ENCODE results near the gene PPTC7. TPM values are rescaled to one million over a fixed set of nuclear protein-coding genes. Genes with fewer than 3 reads are reported as not detected.

The PPTC7 gene
- total RNA-seq, 1 donor from 2014 or later, result 13.7 TPM

- peak overlapping the region; percentile 99 for H3K4me3 Mint-ChIP-seq (ENCODE audit: unreplicated experiment)
- DNase-seq (ENCODE audit: low spot score), result peak; percentile 37
- peak overlapping the region; percentile 92 for H3K27ac Mint-ChIP-seq (ENCODE audit: unreplicated experiment)
- H3K27me3 Mint-ChIP-seq (ENCODE audit: unreplicated experiment), result no peaks in the 10 kb centered on the region
- H3K4me1 Mint-ChIP-seq (ENCODE audit: unreplicated experiment), result peaks cover 16% of the 10 kb centered on the region
- peaks cover 4% of the 10 kb centered on the region for H3K36me3 Mint-ChIP-seq (ENCODE audit: low read depth, unreplicated experiment)
- no peak for TF ChIP-seq CTCF (IDR thresholded peaks at IDR 0.05; ENCODE audit: unreplicated experiment)
- no peaks in the 10 kb centered on the region for H3K9me3 Mint-ChIP-seq (ENCODE audit: unreplicated experiment)
Observed at GRCh38 chr12:110501399-110501751, 81.7 kb downstream of the PPTC7 start.

- Mint-ChIP-seq H3K4me3 (ENCODE audit: unreplicated experiment) (no peak overlapping the region), H3K36me3 (ENCODE audit: low read depth, unreplicated experiment) (peaks cover 8% of the 10 kb centered on the region), H3K27ac (ENCODE audit: unreplicated experiment) (no peak overlapping the region), H3K4me1 (ENCODE audit: unreplicated experiment) (peaks cover 16% of the 10 kb centered on the region), H3K27me3 (ENCODE audit: unreplicated experiment) (no peaks in the 10 kb centered on the region), H3K9me3 (ENCODE audit: unreplicated experiment) (no peaks in the 10 kb centered on the region)
- TF ChIP-seq CTCF (IDR thresholded peaks at IDR 0.05; ENCODE audit: unreplicated experiment), result no peak
- no peak for DNase-seq (ENCODE audit: low spot score)
Observed at GRCh38 chr12:110498984-110499706, 84.0 kb downstream of the PPTC7 start.

Other genes with a start within 250 kb of the PPTC7 start
- gene ANAPC7, start 179.6 kb downstream of the PPTC7 start, total RNA-seq (ENCODE audit: unreplicated experiment), result 64.8 TPM
- 230 TPM for gene ARPC3, start 133.0 kb downstream of the PPTC7 start, total RNA-seq (ENCODE audit: unreplicated experiment)
- gene GPN3, start 115.1 kb downstream of the PPTC7 start, total RNA-seq (ENCODE audit: unreplicated experiment), result 20.4 TPM
- 3.1 TPM for gene FAM216A, start 114.5 kb downstream of the PPTC7 start, total RNA-seq (ENCODE audit: unreplicated experiment)
- 116 TPM for gene VPS29, start 81.2 kb downstream of the PPTC7 start, total RNA-seq (ENCODE audit: unreplicated experiment)
- 0.54 TPM for gene RAD9B, start 81.0 kb downstream of the PPTC7 start, total RNA-seq (ENCODE audit: unreplicated experiment)
- 24.4 TPM for gene TCTN1, start 30.8 kb upstream of the PPTC7 start, total RNA-seq (ENCODE audit: unreplicated experiment)
- 11.9 TPM for gene HVCN1, start 105.8 kb upstream of the PPTC7 start, total RNA-seq (ENCODE audit: unreplicated experiment)
- gene PPP1CC, start 159.6 kb upstream of the PPTC7 start, total RNA-seq (ENCODE audit: unreplicated experiment), result 152 TPM

Data from endothelial cell (in vitro differentiated cells).